H1 (cell line): ENCODE measurements around the gene ANKRD6.

Source experiments
- CEBPB ChIP-seq: IDR thresholded peaks from 2 replicates; pipeline ENCODE4 v1.6.1; 2012; ENCODE audit warnings: low read depth, low read length
- CHD2 ChIP-seq: IDR thresholded peaks from 2 replicates; pipeline ENCODE4 v1.6.1; 2012; ENCODE audit warnings: low read length, improper control_type of control experiment
- CREB1 ChIP-seq: IDR thresholded peaks from 2 replicates; pipeline ENCODE4 v1.6.1; 2012; ENCODE audit warnings: inconsistent platforms
- CTCF ChIP-seq, 3 experiments: IDR thresholded peaks; 1 replicate in 2 of 3; 2 replicates in 1 of 3; pipeline versions ENCODE4 v1.5.1 to v1.6.1; 2011; ENCODE audit warnings: low read length in 3 of 3, mild to moderate bottlenecking in 3 of 3, inconsistent platforms in 2 of 3, low read depth in 1 of 3, moderate library complexity in 1 of 3; ENCODE audit not compliant: insufficient read depth in 1 of 3; ENCODE audit errors: control extremely low read depth in 1 of 3
- EP300 ChIP-seq, 2 experiments: IDR thresholded peaks; 1 replicate in 1 of 2; 2 replicates in 1 of 2; pipeline ENCODE4 v1.6.1; 2011 to 2012; ENCODE audit warnings: low read depth in 2 of 2, low read length in 2 of 2, mild to moderate bottlenecking in 2 of 2, borderline replicate concordance in 1 of 2, inconsistent platforms in 1 of 2, moderate library complexity in 1 of 2
- EZH2 ChIP-seq: fragments of 200-600 bp; sonication (generic); IDR thresholded peaks from 2 replicates; pipeline ENCODE4 v1.7.1; 2012; ENCODE audit warnings: low read depth, mild to moderate bottlenecking, moderate library complexity, low read length, inconsistent platforms; ENCODE audit not compliant: severe bottlenecking
- MAFK ChIP-seq: IDR thresholded peaks from 2 replicates; pipeline ENCODE4 v1.6.1; 2012; ENCODE audit warnings: low read depth, mild to moderate bottlenecking, improper control_type of control experiment, low read length
- NRF1 ChIP-seq: IDR thresholded peaks from 2 replicates; pipeline ENCODE4 v1.6.1; 2011; ENCODE audit warnings: mild to moderate bottlenecking, low read depth, low read length, improper control_type of control experiment
- SIN3A ChIP-seq, 2 experiments: IDR thresholded peaks in 1 of 2; conservative IDR thresholded peaks in 1 of 2; 2 replicates each; pipeline ENCODE4 v1.6.1; 2011 to 2012; ENCODE audit warnings: low read length in 2 of 2, improper control_type of control experiment in 1 of 2, low read depth in 1 of 2, mild to moderate bottlenecking in 1 of 2
- ZNF274 ChIP-seq: IDR thresholded peaks from 2 replicates; pipeline ENCODE4 v1.7.0; 2012; ENCODE audit warnings: low read length, borderline replicate concordance; ENCODE audit errors: extremely low read depth

GRCh38 chr6:89471287-89471867 is 38.4 kb downstream of the ANKRD6 start:
- no peak for TF ChIP-seq EZH2
- TF ChIP-seq CHD2, result no peak
- no peak for TF ChIP-seq CTCF (IDR thresholded peaks at IDR 0.05; ENCODE audit: control extremely low read depth in 1 of 3, insufficient read depth in 1 of 3, low read depth in 1 of 3, low read length in 3 of 3)
- TF ChIP-seq MAFK, result no peak
- no peak for TF ChIP-seq ZNF274
- no peak for TF ChIP-seq SIN3A (conservative IDR thresholded peaks at IDR 0.05 in 1 of 2, IDR thresholded peaks at IDR 0.05 in 1 of 2; ENCODE audit: low read depth in 1 of 2, low read length in 2 of 2)
- TF ChIP-seq EP300 (IDR thresholded peaks at IDR 0.05; ENCODE audit: borderline replicate concordance in 1 of 2, low read depth in 2 of 2, low read length in 2 of 2), result no peak
- TF ChIP-seq CREB1, result no peak
- TF ChIP-seq CEBPB, result no peak
- no peak for TF ChIP-seq NRF1
